GM21360 (cell line): ENCODE data around the gene EXD3.

ENCODE experiments used
- ATAC-seq: cut with Tn5 transposase; IDR thresholded peaks from one replicate; pipeline ENCODE4 v1.9.1; 2021; ENCODE audit warnings: mild to moderate bottlenecking, moderate library complexity; ENCODE audit not compliant: unreplicated experiment

Gene EXD3

DNA sequence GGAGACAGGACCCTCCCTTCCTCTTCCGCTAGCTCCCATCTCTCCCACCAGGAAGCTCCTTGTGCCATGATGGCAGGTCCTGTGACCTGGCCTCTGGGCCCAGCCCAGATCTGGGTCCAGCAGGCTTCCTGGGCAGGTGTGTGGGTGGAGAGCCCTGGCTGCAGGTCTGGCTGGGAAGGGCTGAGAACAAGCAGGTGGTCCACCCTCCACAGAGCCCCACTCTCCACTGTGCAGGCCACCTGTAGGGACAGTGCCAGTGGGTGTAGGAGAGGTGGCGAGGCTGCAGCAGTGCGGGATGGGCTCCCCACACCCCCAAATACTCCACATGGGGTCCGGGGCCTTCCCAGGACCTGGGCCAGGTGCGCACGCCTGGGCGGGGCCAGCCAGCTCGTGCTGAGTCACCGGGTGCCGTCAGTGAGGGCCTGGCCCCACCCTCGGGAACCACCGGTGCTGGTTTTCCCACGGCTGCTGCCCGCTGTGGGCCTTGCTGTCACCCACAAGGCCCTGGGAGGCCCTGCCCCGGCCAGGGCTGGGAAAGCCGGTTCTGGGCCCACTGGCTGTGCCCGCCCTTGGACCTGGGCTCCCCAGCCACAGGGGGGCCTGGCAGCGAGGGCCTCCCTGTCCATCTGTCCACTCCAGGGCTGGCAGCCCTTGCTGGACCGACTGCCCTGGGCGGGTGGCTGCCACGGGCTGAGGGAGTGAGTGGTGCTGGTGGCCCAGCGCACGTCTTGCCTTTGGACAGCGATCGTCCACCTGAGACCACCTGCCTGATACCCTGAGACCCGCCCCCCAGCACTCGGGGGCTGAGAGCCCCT is 111.6 kb downstream of the EXD3 start:
- ATAC-seq, result no peak

DNA sequence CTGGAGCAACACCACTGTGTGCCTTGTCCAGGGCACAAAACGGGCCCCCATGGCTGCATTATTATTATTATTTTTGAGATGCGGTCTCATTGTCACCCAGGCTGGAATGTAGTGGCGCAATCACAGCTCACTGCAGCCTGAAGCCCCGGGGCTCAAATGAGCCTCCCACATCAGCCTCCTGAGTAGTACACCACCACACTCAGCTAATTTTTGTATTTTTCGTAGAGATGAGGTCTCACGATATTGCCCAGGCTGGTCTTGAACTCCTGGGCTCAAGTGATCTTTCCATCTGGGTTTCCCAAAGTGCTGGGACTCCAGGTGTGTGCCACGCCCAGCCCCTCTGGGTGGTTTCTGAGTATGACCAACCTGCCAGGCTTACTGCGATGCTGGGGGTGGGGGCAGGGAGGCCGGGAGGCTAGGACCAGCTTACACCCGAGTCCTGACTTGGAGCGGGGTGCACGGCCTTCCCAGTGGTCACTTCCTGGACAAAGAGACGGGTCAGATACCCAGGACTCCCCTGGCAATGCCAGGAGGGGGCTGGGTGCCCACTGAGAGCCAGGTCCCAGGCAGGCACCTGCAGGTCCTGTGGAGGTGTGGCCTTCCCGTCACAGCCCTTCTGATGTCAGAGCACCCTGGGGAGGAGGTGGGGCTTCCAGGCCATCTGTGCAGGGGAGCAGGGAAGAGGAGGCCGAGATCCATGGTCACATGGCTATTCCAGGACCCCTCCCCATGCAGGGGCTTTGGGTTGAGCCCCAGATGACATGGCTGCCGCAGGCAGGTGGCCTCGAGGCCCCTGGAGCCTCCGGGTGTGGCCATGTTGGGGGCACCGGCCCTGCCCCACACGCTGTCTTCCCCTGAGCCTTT is 112.5 kb downstream of the EXD3 start:
- ATAC-seq, result no peak

DNA sequence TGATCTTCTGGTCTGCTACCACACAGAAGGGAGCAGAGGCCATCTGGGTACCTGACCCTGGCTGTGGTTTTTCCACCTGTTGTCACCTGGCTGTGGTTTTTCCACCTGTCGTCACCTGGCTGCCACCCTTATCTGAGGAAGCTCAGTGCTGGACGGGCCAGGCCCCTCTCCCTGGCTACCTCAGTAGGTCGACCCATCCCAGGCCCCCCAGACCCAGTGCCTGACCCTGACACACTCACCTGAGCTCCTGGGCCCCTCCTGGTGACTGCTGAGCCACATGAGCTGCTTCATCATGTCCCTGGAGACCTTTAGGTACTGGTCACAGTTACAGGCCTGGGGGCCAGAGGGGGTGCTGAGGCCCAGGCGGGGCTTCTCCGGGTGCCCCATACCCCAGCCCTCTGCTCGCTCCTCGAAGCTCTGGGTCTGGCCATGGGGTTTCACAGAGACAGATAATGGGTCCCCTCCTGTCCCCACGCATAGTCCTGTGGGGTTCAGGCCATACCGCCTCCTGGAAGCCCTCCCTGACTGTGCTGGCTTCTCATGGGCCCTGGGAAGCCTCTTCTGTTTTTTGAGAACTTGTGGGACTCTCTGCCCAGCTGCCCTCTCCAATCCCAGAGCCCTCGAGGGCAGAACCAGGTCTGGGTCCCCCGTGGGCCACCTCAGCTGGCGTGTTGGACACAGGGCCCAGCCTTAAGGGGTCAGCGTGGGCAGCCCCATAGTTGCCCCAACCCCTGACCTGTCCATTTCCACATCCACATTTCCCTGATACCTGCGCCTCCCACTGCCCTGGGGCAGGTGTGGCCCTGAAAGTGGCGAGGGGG is 113.4 kb downstream of the EXD3 start:
- no peak for ATAC-seq

DNA sequence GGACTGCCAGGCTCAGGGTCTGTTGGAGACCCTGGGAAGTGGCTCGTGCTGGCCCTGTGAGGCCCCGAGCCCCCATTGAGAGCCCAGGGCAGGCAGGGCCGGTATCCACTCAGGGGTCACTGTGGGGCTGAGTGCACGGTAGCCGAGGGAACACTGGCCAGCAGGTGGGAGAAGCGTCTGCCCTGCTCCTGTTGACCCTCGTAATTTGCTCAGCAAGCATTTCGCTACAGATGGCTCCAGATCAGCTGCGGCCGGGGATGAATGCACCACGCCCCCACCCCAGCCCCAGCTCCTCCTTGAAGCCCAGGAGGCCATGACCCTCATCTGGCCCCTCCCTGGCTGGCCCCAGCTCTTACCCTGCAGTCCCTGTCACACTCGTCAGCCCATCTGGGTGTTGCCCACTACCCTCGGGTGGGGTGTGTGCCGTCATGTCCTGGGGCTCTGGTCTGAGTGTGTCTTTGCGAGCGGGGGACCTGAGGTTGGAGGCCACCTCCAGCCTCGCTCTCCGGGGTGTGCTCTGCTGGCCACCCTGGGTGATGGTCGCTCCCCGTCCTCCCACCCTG is 114.8 kb downstream of the EXD3 start:
- ATAC-seq, result no peak

DNA sequence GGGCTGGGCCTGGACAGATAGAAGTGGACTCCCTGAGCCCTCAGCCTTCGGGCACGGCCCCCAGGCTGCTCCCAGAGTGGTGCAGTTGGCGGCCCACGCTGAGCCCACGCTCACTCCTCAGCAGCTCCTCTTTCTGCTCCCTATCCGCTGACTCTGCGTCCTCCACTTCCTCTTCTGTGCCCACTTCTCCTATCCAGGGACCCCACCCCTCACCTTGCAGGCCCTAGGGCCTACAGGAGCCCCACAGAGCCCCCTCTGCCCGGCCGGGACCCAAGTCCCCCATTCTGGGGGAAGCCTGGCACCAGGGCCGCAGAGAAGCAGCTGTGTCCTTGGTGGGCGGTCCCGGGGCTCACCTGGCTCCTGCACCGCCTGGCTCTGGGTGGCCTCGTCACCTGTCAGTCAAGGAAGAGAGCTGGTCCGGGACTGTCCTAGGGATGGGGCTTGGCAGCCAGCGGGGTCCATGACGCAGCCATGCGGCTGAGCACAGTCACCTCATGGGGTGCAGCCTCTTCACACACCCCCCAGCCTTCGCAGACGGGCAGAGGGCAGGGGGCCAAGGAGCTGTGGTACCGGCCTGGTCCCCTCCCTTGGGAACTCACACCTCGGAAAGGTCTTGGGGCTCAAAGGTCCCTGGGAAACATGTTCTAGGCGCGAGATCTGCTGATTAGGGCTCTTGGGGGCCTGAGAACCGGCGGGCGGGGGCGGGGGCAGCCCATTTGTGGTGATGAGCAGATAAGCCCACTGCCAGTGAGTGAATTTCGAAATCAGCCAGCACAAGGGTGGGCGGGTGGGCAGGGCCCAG is 115.5 kb downstream of the EXD3 start:
- no peak for ATAC-seq

DNA sequence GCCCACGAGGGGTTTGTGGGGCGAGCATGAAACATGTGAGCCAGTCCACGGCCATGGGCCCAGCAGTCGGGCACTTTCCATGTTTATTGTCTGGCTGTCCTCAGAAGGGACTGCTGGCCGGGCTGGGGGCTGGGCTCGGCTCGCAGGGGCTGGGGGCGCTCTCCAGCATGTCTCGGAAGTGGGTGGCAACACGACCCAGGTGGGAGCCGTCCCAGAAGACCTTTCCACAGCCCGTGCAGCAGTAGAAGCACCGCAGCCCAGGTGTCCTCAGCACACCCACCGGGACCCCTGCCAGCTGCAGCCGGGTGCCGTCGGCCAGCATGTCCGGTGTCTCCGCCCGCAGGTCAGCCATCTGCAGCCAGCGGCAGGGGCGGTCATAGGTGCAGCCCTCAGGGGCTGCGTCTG is 116.1 kb downstream of the EXD3 start:
- ATAC-seq, result no peak

DNA sequence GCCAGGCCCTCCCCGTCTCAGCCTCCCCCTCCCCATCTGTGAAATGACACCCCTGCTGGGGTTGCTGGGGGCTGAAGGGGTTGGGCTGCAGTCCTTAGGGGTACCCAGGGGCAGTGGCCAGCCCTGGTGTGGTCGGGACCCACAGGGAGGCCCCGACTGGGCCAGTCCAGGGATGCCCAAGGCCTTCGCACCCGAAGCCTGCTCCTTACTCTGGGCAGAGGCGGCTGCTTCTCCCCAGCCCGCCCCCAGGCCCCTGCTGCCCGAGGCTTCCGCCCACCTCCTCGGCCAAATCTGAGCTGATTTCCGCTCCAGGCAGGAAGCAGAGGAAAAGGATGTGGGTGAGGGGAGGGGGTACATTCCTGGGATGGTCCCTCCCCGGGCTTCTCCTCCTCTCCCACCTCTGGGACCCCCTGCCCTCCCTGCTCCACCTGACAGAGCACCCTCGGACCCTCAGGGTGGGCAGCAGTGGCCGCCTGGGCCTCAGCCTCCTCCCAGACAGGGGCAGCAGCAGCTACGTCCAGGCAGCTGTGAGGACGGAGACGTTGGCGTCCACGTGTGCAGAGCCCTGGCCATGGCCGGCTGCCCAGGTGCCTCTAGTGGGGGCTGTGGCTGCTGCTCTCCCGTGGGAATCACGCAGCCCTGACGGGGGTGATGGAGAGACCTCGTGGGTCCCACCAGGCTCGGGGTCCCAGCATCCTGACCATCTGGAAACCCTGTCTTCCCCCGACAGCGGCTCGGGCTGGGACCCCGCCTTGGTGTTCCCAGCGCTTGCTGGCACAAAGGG is 116.7 kb downstream of the EXD3 start:
- no peak for ATAC-seq

DNA sequence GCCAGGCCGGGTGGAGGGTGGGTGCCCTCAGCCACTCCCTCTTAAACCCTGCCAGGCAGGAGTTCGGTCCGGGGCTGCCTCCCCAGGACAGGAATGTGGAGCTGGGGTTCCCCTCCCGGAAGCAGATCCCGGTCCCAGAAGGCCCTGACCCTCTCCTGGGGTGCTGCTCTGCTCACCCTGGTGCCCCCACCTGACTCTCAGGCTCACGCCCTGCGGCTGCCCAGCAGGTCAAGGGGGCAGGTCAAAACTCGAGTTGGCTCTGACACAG is 117.2 kb downstream of the EXD3 start:
- no peak for ATAC-seq

DNA sequence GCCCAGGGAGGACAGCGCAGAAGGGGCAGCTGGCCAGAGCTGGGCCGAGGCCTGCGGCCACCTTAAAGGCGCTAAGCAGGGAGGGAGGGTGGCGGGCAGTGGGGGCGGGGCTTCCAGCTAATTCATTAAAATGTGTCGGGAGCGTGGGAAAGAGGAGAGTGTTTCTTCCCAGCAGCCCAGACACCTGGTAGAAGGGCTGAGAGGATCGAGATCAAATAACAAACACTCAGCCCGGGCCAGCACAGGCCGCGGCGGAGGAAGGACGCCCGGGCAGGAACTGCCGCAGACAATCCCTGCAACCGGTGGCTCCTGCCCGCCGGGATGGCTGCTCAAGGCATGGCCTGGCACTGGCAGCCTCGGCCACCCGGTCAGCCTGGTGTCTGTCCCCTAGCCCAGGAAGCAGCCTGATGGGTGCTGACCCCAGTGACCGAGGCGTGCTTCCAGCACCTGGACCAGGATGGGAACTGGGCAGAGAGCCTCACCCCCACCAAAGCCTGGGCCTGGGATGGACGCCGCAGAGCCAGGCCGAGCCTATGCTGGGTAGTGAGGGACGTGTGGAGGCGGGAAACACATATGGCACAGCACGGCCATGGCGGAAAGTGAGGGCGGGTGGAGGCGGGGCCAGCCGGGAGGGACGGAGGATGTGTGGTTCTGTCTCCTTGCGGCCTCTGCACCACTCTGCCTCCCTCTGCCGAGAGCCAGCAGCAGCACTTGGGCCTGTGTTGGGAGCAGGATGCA is 117.7 kb downstream of the EXD3 start:
- ATAC-seq, result no peak

DNA sequence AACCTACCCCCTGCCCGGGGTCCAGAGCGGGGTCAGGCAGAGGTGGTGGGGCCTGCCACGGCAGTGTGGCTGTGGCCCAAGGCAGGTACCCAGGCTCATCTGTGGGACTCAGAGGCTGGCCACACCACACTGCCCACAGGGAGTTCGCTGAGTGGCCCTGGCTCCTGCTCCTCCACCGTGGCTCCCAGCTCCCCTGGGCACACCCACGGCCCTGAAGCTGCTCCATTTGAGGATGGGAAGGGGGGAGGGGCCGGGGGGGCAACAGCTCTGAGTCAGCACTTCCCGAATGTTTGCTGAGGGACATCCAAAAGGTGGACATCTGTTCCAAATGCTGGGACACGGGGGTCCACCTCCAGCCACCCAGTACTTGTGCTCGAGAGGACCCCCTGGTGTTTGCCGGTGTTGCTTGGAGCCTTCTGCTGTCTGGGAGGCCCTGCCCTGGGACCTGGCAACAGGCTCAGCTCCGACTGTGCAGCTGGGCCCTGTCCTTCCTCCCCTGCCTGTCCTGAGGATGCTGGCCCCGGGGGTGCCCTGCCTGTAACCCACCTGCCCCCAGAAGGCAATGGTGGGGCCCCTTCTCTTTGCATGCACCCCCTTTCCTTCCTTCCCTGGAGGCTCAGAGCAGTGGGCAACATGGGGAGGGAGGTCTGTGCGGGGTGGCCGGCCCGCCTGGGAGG is 118.4 kb downstream of the EXD3 start:
- no peak for ATAC-seq

DNA sequence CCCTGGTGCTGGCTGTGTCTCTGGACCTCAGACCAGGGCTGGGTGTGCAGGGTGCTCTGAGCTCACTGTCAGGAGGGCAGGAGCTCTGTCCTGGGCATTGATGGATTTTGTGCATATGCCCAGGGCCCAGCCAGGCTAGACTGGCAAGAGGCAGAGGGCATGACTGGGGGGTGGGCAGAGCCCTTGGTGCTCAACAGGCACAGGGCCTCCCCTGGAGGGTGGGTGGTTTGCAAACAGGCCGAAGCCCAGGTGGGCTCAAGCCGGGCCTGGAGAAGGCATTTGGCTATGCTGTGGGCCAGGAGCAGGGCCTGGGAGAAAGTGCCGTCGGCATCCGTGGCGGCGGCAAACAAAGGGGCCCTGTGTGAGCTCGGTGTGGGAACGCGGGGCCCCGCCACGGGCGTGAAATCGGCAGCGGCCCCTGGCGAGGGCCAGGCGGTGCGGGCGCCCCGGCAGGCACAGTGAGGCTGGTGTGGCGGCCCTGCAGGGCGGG is 119.0 kb downstream of the EXD3 start:
- ATAC-seq, result no peak

DNA sequence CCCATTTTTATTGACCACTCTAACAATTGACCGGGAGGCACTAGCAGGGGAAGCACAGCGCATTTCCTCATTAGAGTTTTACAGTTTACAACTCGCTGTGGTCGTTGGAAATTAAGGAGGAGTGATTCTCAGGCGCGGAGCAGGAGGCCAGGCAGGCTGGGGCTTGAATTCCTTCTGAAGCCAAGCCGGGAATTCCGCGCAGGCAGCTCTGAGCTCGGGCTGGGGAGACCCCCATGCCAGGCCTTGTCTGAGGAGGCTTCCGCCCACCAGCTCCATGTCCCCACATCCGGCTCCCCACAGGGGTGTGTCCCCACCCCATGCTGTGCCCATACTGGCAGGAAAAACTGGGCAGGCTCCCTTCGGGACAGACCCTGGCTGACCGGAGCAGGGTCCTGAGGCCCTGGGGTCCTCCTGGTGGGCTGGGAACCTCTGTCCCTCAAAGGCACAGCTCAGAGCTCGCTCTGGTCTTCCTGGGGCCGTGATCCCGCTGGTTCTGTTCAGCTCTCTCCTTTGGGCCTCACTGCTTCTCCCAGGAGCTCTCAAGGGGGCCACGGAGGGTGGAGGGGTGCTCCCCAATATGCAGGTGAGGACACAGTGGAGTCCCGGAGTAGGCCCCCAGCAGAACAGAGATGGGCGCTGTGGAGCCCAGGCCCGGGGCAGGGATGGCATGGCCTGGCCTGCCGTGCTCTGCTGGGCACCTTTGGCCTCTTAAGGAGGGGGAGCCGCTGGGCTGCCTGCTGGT is 119.6 kb downstream of the EXD3 start:
- no peak for ATAC-seq

DNA sequence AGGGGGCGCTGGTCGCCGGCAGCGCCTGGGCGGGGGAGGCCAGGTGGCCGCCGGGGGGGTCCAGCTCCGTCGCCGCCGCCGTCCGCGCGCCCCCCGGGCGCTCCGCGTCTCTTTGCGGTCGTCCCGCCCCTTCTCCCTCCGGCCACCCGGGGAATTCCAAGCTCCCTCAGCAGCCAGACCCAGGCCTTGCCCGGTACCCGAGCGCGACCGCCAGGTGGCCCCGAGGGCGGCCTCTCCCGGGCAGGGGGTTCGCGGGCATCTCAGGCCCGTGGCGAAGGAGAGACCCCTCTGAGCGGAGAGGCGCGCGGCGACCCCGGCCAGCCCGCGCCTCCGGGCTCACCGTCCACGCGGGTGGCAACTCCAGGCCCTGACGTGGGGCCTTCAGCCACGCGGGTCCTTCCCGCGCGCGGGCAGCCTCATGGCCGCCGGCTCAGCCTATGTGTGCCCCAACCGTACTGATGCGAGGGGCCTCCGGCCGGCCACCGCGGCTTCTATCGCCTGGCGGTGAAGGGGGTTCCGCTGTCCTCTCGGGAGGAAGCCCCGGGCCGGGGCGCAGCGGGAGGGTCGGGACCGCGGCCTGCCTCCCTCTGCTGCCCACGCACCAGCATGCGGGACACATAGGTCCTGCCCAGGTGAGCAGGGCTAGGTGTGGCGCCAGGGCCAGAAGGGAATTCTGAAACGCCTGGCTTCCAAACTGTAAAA is 120.4 kb downstream of the EXD3 start:
- peak; percentile 35 for ATAC-seq

DNA sequence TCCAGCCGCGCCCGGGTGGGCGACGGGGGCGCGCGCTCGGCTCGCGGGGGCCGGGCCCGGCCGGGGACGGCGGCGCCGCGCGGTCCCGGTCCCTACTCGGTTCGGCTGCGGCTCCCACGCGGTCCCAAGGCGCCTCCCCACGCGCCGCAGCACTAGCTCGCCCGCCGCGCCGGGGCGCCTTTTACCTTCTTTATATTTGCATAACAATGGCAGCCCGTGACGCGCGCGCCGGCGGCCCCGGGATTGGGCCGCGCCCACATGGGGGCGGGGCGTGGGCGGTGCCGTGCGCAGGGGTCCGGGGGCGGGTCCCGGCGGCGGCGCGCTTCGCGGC is 120.9 kb downstream of the EXD3 start, which contains the start of gene NRARP:
Gene NRARP, minus strand, starts transcription at position 154 of the 331 bp plus-strand sequence. CDS start 343 bp downstream, outside the sequence.
- ATAC-seq, result peak; percentile 59

DNA sequence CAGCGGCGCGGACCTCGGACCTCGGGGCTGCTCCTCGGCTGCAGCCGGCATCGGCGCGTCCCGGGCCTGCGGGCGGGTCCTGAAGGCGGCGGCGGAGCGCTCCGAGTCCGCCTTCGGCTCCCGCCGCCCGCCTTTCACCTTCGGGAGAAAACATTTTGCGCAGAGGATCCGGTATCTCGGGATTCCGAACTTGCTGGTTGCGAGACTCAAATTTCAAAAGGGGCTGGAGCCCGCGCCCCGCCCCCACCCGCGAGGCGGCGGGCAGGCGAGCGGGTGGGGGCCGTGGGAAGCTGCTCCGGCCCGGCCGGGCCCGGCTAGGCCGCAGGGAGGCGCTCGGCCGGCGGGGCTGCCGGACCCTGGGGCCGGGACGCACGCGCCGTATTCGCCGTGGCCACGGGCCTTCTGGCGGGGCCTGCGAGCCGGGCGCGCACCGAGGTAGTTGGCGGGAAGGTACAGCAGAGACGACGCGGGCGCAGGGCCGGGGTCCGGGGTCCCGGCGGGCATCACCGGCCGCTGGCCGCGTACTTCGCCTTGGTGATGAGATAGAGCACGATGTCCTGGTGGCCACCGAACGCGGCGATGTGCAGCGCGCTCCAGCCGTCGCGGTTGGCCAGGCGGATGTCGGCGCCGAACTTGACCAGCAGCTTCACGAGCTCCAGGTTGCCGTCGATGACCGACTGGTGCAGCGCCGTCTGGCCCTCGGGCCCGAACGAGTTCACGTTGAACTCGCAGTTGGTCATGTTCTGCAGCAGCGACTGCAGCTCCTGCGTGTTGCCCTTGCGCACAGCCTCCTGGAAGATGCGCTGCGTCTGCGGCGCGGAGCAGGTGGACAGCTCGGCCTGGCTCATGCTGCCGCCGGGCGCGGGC is 121.6 kb downstream of the EXD3 start:
- ATAC-seq, result no peak

DNA sequence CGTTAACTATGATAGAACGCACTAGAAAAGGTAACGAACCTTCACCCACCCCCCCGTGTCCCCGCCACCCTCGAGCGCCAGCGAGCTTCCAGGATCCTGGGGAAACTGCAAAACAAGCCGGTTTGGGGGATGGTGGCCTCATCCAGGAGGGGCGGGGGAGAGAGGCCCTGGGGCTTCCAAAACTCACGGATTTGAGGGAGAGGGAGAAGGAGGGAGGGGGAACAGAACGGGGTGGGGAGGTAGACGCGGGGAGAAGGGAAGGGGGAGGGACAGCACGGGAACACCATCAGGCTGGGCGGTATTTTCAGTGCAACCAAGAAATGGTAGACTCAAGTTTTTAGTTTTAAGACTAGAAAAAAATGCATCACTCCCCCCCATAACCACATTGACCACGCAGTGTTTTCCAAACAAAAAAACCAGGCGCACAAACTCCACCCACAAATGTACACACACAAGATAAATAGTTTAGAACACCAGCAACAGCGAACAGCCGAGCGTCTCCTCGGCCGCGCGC is 122.3 kb downstream of the EXD3 start:
- no peak for ATAC-seq
